Activated CD8-positive, alpha-beta memory T cell treated with anti-CD3 and anti-CD28 coated beads, Interleukin-2, amount 50 U/mL, for 24 hours (primary cell): ENCODE measurements around the gene POPDC3.

Experiments
- DNase-seq: peaks from one replicate; pipeline ENCODE4 v3.0.0-alpha.2; 2020; ENCODE audit errors: extremely low read depth

Gene POPDC3

GRCh38 chr6:105151644-105152043 lies 28.2 kb downstream of the POPDC3 start:
- DNase-seq = no peak

- no peak for DNase-seq
Measured at GRCh38 chr6:105138141-105138540, 41.7 kb downstream of the POPDC3 start.

- no peak for DNase-seq
Measured at GRCh38 chr6:105137388-105137787, 42.4 kb downstream of the POPDC3 start.

- DNase-seq = no peak
Measured at GRCh38 chr6:105136431-105137350, 43.1 kb downstream of the POPDC3 start.

GRCh38 chr6:105135907-105136430 lies 43.8 kb downstream of the POPDC3 start:
- no peak for DNase-seq

DNA sequence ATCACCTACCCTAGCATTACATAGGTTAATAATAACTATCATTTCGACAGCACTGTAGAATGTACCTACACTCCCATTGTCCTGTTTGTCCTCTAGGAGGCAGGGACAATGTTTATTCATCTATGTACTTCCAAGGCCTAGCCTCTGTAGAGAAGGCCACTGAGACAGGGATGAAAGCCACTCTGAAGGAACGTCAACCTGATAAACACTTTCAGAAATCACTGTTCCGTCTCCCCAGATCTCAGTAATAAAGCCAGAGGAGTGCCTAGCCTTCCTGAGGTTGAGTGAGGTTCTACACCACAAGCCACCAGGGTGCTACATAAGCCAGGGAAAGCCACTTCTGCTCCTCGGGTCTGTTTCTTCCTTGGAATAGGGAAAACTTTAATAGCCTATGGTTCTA lies 44.8 kb downstream of the POPDC3 start:
- no peak for DNase-seq

DNA sequence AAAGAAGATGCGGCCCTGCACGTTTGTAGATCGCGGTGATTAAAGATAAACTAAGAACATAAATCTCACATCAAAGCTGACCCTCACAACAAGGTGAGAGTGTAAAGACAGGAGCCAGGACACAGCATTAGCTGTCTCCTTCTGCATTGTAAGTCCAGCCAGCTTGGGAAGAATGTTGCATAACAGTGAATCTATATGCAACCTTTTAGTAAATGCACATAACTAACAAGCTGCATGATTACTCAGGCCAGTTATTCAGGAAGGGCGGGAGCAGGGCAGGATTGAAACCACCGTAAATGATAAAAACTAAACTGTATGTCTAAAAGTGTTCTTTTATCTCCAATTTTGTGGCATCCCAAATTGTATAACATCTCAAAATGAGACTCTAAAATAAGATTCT lies 57.1 kb downstream of the POPDC3 start:
- DNase-seq = no peak

GRCh38 chr6:105121981-105122380 lies 57.8 kb downstream of the POPDC3 start:
- no peak for DNase-seq

GRCh38 chr6:105120570-105120969 lies 59.2 kb downstream of the POPDC3 start:
- no peak for DNase-seq

- no peak for DNase-seq
Measured at GRCh38 chr6:105116150-105116549, 63.7 kb downstream of the POPDC3 start.

DNA sequence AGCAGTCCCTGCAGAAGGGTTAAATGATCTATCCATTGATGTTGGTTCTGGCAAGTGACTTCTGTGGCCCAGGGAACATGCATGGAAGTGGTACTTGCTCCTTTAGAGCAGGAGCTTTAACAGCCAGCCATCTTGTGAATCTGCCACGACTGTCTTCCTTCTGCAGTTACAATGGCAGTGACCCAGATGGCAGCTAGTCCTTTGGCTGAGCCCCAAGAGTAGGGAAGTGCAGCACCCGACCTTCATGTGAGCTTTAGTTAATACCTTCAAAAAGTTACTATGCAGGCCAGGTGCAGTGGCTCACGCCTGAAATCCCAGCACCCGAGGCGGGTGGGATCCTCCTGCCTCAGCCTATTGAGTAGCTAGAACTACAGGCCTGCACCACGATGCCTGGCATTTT lies 66.4 kb downstream of the POPDC3 start:
- DNase-seq = no peak

DNA sequence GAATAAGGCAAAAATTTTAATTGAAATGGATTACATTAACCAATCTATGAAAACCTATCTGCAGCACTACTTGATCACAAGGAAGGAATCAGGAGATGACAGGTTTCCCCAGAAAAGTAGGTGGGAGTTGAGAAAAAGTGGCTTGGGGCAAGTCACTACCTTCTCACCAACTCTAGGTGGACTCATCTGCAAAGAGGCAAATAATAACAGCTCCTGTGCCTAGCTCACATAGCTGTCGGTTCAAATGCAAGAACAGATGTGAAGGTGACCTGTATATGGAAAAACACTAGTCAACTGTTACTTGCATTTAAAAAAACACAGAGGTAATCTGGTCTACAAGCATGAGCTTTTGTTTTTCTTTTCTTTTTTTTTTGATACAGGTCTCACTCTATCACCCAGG lies 67.2 kb downstream of the POPDC3 start:
- DNase-seq = no peak

- DNase-seq = no peak
Measured at GRCh38 chr6:105111871-105112270, 67.9 kb downstream of the POPDC3 start.

- DNase-seq = no peak
Measured at GRCh38 chr6:105111105-105111504, 68.7 kb downstream of the POPDC3 start.

DNA sequence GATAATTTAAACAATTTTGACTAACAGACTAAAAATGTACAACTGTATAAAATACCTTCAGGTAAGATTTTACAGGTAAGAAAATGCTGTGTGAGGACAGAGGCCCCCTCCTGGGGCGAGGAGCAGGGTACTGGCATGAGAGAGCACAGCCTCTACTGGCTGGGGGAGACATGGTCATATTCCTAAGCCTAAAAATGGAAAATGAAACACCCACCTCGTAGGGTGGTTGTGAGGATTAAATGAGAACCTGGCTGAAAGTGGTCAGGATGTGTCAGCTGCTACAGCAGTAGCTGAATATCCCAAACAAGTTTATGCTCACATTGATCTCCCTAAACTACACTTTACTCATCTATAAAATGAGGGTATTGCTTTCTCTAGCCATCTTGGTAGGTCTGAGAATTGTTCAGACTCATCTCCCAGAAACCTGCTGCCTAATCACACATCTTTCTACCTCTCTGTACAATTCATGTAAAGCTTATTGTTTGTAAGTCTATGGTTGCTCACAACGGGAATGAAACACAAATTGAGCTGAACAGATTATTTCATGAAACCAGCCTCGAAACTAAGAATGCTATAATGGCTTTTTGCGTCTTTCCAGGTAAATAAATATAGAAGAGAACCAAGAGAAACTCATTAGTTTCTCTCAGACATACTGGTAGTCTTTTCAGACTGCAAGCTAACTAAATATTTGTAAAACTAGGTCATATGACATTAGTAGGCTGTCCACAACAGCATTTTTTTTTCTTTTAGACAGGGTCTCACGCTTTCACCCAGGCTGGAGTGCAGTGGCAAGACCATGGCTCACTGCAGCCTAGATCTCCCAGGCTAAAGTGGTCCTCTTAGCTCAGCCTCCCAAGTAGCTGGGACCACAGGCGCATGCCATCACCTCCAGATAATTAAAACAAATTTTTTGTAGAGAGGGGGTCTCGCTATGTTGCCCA lies 69.6 kb downstream of the POPDC3 start:
- no peak for DNase-seq

DNA sequence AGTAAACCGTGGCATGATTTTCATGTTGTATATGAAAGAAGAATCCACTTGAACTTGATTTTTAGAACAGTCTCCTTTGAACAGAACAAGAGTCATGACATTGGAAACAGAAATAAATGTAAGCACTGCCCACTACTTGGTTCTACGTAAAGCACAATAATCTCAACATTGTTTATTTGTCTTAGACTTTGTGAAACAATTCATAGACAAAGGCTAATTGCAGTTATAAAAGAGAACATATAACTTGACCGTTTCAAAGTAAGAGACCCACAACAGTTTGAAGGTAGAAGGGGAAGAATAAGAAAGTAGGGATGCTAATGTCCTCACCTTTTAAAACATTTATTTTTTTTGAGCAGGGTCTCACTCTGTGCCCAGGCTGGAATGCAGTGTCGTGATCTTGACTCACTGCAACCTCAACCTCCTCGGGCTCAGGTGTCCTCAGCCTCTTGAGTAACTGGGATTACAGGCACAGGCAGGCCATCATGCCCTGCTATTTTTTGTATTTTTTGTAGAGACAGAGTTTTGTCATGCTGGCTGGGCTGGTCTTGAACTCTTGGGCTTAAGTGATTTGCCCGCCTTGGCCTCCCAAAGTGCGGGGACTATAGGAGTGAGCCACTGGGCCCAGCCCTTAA lies 71.1 kb downstream of the POPDC3 start:
- no peak for DNase-seq
